Panc1 (cell line): ENCODE results near the gene RPL28. TPM values are rescaled to one million over a fixed set of nuclear protein-coding genes. Genes with fewer than 3 reads are reported as not detected.

Experiments used
- ATAC-seq: fragments of 200-7000 bp; cut with Tn5 transposase; 2 replicates; pipeline ENCODE4 v1.9.1; 2020; ENCODE audit warnings: mild to moderate bottlenecking, moderate library complexity
- BruUV-seq: library from RNA; stranded (reverse); fragments of 400-500 nt; replicated peaks from 2 replicates; lab custom pipeline; 2021; lab: Mats Ljungman, UMichigan
- CTCF ChIA-PET: fragments of 300-600 bp; sonication (Branson Sonifier 250); formaldehyde crosslinking; loops from one replicate; lab custom pipeline; 2022; ENCODE audit warnings: antibody characterized with exemption; lab: Charles Lee
- POLR2A ChIA-PET: fragments of 300-600 bp; sonication (Branson Sonifier 250); formaldehyde crosslinking; loops from one replicate; lab custom pipeline; 2022; ENCODE audit warnings: antibody characterized with exemption; lab: Charles Lee
- DNase-seq: peaks from one replicate; pipeline ENCODE4 v3.0.0-alpha.2; 2010; ENCODE audit warnings: low read depth, low spot score
- H3K27ac ChIP-seq: 2 replicates; pipeline ENCODE4 v1.5.1; 2011; ENCODE audit warnings: mild to moderate bottlenecking, low read length, inconsistent platforms
- H3K27me3 ChIP-seq: fragments of 200-500 bp; sonication (Bioruptor generic); 2 replicates; pipeline ENCODE4 v1.6.0; 2014; ENCODE audit warnings: low read length, inconsistent platforms; ENCODE audit not compliant: control insufficient read depth, insufficient read depth
- H3K36me3 ChIP-seq: fragments of 200-500 bp; sonication (Bioruptor generic); 2 replicates; pipeline ENCODE4 v1.5.1; 2014; ENCODE audit warnings: inconsistent platforms, mild to moderate bottlenecking, low read length, moderate library complexity; ENCODE audit not compliant: control insufficient read depth, insufficient read depth
- H3K4me1 ChIP-seq: 2 replicates; pipeline ENCODE4 v1.5.1; 2011; ENCODE audit warnings: inconsistent platforms, mild to moderate bottlenecking, low read length, moderate library complexity; ENCODE audit not compliant: control insufficient read depth, insufficient read depth
- H3K4me3 ChIP-seq, 2 experiments: 2 replicates each; pipeline ENCODE4 v1.5.1; 2011 to 2012; ENCODE audit warnings: low read depth in 2 of 2, low read length in 2 of 2, mild to moderate bottlenecking in 2 of 2, inconsistent platforms in 1 of 2, moderate library complexity in 1 of 2
- H3K9me3 ChIP-seq: fragments of 200-500 bp; sonication (Bioruptor generic); 2 replicates; pipeline ENCODE4 v1.5.1; 2014; ENCODE audit warnings: low read depth, mild to moderate bottlenecking, inconsistent platforms, low read length, moderate library complexity; ENCODE audit not compliant: control insufficient read depth, insufficient read depth
- CTCF ChIP-seq: fragments of 450-650 bp; IDR thresholded peaks from 2 replicates; pipeline ENCODE4 v1.5.1; 2017; ENCODE audit warnings: mild to moderate bottlenecking
- POLR2AphosphoS5 ChIP-seq: IDR thresholded peaks from 2 replicates; pipeline ENCODE4 v1.6.1; 2012; ENCODE audit warnings: mild to moderate bottlenecking, low read depth, low read length, moderate library complexity
- REST ChIP-seq, 2 experiments: IDR thresholded peaks; 2 replicates each; pipeline ENCODE4 v1.6.1; 2011 to 2012; ENCODE audit warnings: low read depth in 2 of 2, control low read depth in 1 of 2, low read length in 1 of 2, mild to moderate bottlenecking in 1 of 2, moderate library complexity in 1 of 2; ENCODE audit not compliant: insufficient read depth in 1 of 2
- SIN3A ChIP-seq: IDR thresholded peaks from 2 replicates; pipeline ENCODE4 v1.6.1; 2012; ENCODE audit warnings: low read depth, mild to moderate bottlenecking, low read length, moderate library complexity, borderline replicate concordance; ENCODE audit not compliant: insufficient read depth
- TCF7L2 ChIP-seq: IDR thresholded peaks from 2 replicates; pipeline ENCODE4 v1.6.1; 2011; ENCODE audit warnings: mild to moderate bottlenecking, low read depth, low read length, inconsistent platforms
- in situ Hi-C: cut with HindIII; loops from 2 replicates; pipeline ENCODE4 v1.10.0; 2016; ENCODE audit warnings: low sequenced_read_pairs, low pct_unique_long_range_greater_than_20kb
- intact Hi-C: fragments of 100-400 bp; cut with micrococcal nuclease; formaldehyde crosslinking; loops from one replicate; pipeline ENCODE4 v1.10.0; 2022; ENCODE audit not compliant: unreplicated experiment
- total RNA-seq: library from RNA; stranded (reverse); gene quantifications from one replicate; pipeline ENCODE4 v1.2.1, GENCODE V29; 2021; ENCODE audit not compliant: unreplicated experiment

Gene RPL28
- total RNA-seq, 1 experiment from 2014 or later: 2,154 TPM

GRCh38 chr19:55368106-55368505, 17.6 kb upstream of the RPL28 start:
- intact Hi-C loops: no loop called here
- POLR2A ChIA-PET: interaction anchor here (0.6 kb wide), 1 partner anchor 143 kb away, joined by 3 read pairs; no protein-coding TSS in a partner anchor

More at GRCh38 chr19:55368106-55368505, 17.6 kb upstream of the RPL28 start:
- no peak for DNase-seq
- H3K27me3 ChIP-seq: no peaks in the 10 kb centered on the region
- in situ Hi-C loops: no loop called here
- H3K4me1 ChIP-seq: peaks cover 16% of the 10 kb centered on the region
- no peaks in the 10 kb centered on the region for H3K36me3 ChIP-seq
- no peak overlapping the region for H3K27ac ChIP-seq
- no TSS peak for BruUV-seq
- TF ChIP-seq TCF7L2: no peak
- no peak for TF ChIP-seq SIN3A
- no peak for TF ChIP-seq CTCF
- TF ChIP-seq POLR2AphosphoS5: no peak
- TF ChIP-seq REST (IDR thresholded peaks at IDR 0.05; ENCODE audit: insufficient read depth in 1 of 2, low read depth in 2 of 2, low read length in 1 of 2): no peak
- H3K4me3 ChIP-seq: no peak overlapping the region
- no peak for ATAC-seq
- no peaks in the 10 kb centered on the region for H3K9me3 ChIP-seq
- CTCF ChIA-PET: interaction anchor here (0.8 kb wide), 1 partner anchor 12 kb away, joined by 4 read pairs; no protein-coding TSS in a partner anchor
